Kidney (tissue), 14 donors: ENCODE results near the gene CORO1C. TPM values are rescaled to one million over a fixed set of nuclear protein-coding genes. Genes with fewer than 3 reads are reported as not detected.
A peak's percentile ranks its signal among the peaks of the same experiment; 100 is the strongest.

Source experiments
- DNase-seq, 5 donors: peaks; one replicate each; pipeline ENCODE4 v3.0.0-alpha.2; 2013 to 2020
- FAIRE-seq: peaks from 2 replicates; lab custom pipeline; 2012; peaks lifted over from hg19 to GRCh38; lab: Jason Lieb, UNC
- H3K27ac ChIP-seq, 2 donors: one replicate each; pipeline ENCODE4 v1.7.0; 2013; ENCODE audit warnings: low read depth in 2 of 2, low read length in 2 of 2, inconsistent platforms in 1 of 2
- H3K27me3 ChIP-seq: one replicate; pipeline ENCODE4 v1.7.1; 2013; ENCODE audit warnings: low read length, inconsistent platforms; ENCODE audit not compliant: control insufficient read depth, insufficient read depth
- H3K36me3 ChIP-seq, 3 donors: one replicate each; pipeline versions ENCODE4 v1.7.0 to v1.7.1; 2013; ENCODE audit warnings: low read length in 3 of 3, control low read depth in 1 of 3, inconsistent platforms in 1 of 3; ENCODE audit not compliant: insufficient read depth in 3 of 3, control insufficient read depth in 2 of 3
- H3K4me1 ChIP-seq, 3 donors: one replicate each; pipeline versions ENCODE4 v1.7.0 to v1.7.1; 2013; ENCODE audit warnings: low read length in 3 of 3, inconsistent platforms in 1 of 3, low read depth in 1 of 3; ENCODE audit not compliant: control insufficient read depth in 2 of 3, insufficient read depth in 2 of 3
- H3K4me3 ChIP-seq, 3 donors: one replicate each; pipeline versions ENCODE4 v1.7.0 to v1.8.1; 2013; ENCODE audit warnings: low read length in 3 of 3, control low read depth in 1 of 3, inconsistent platforms in 1 of 3
- H3K9ac ChIP-seq, 3 donors: one replicate each; pipeline versions ENCODE4 v1.7.0 to v1.7.1; 2013; ENCODE audit warnings: low read length in 3 of 3, control low read depth in 1 of 3, inconsistent platforms in 1 of 3
- H3K9me3 ChIP-seq, 3 donors: one replicate each; pipeline versions ENCODE4 v1.7.0 to v1.7.1; 2013; ENCODE audit warnings: low read length in 3 of 3, control low read depth in 1 of 3, inconsistent platforms in 1 of 3; ENCODE audit not compliant: control insufficient read depth in 2 of 3, insufficient read depth in 1 of 3
- CTCF ChIP-seq: IDR thresholded peaks from 3 replicates; pipeline ENCODE4 v1.5.1; 2012; ENCODE audit warnings: mild to moderate bottlenecking, moderate library complexity, borderline replicate concordance; ENCODE audit not compliant: insufficient read depth; ENCODE audit errors: extremely low read depth
- intact Hi-C: fragments of 100-400 bp; cut with DNase I; formaldehyde crosslinking; loops from one replicate; pipeline ENCODE4 v1.11.1; 2022
- polyA plus RNA-seq: library from polyadenylated mRNA; stranded (reverse); fragments of 350-450 nt; fragmentation: Illumina TruSeq; extraction: RNeasy Lipid Tissue Mini Kit (QIAGEN cat#74804); gene quantifications from one replicate; pipeline ENCODE4 v1.2.3, GENCODE V29; 2014; ENCODE audit warnings: low read depth, low replicate concordance; ENCODE audit not compliant: insufficient read depth
- total RNA-seq: library from RNA; stranded (reverse); fragmentation: NEBNext Ultra II Directional; extraction: Animal tissue kit (Norgen Biotek cat#: 25700); gene quantifications from one replicate; pipeline ENCODE4 v1.2.1, GENCODE V29; 2021
- donor health status: control.
- donor health status: control.
- donor health status: control.
- donor health status: control.
- donor health status: control.
- donor health status: DM: yes; HTN: yes; CAD: no.
- donor health status: Normal renal cell carcinoma (clear cell type).

Gene CORO1C
- total and polyA plus RNA-seq, 2 donors from 2014 or later, result 16.6 to 104 TPM

- H3K27ac ChIP-seq, result no peak overlapping the region
- intact Hi-C loops, result no loop called here
- no peaks in the 10 kb centered on the region for H3K9me3 ChIP-seq
- H3K27me3 ChIP-seq, result no peaks in the 10 kb centered on the region
- peaks cover 0 to 8% (median 0%) of the 10 kb centered on the region in 3 donors for H3K4me1 ChIP-seq
- FAIRE-seq (no peak), DNase-seq (no peak)
- no peak overlapping the region for H3K9ac ChIP-seq
- no peaks in the 10 kb centered on the region for H3K36me3 ChIP-seq
- no peak for TF ChIP-seq CTCF
- no peak overlapping the region for H3K4me3 ChIP-seq
These were observed 108.3 kb downstream of the CORO1C start for GRCh38 chr12:108622921-108623514.

GRCh38 chr12:108622421-108622820 lies 108.9 kb downstream of the CORO1C start:
- Histone ChIP-seq H3K9ac (no peak overlapping the region), H3K9me3 (no peaks in the 10 kb centered on the region), H3K4me3 (no peak overlapping the region), H3K27me3 (no peaks in the 10 kb centered on the region), H3K27ac (no peak overlapping the region), H3K36me3 (no peaks in the 10 kb centered on the region), H3K4me1 (peaks cover 0 to 8% (median 0%) of the 10 kb centered on the region in 3 donors)
- FAIRE-seq, result no peak
- intact Hi-C loops, result no loop called here
- no peak for TF ChIP-seq CTCF
- DNase-seq, result peak in 2 of 5 donors; percentile 52 to 79

GRCh38 chr12:108621161-108621560 lies 110.2 kb downstream of the CORO1C start:
- no peaks in the 10 kb centered on the region for H3K9me3 ChIP-seq
- intact Hi-C loops, result no loop called here
- no peak for TF ChIP-seq CTCF
- peaks cover 0 to 8% (median 0%) of the 10 kb centered on the region in 3 donors for H3K4me1 ChIP-seq
- no peak for DNase-seq
- no peak overlapping the region for H3K9ac ChIP-seq
- H3K4me3 ChIP-seq, result no peak overlapping the region
- no peak overlapping the region for H3K27ac ChIP-seq
- no peaks in the 10 kb centered on the region for H3K27me3 ChIP-seq
- no peak for FAIRE-seq
- H3K36me3 ChIP-seq, result no peaks in the 10 kb centered on the region
